GM18873 (cell line): ENCODE measurements around the gene SLC38A1.
A peak's percentile ranks its signal among the peaks of the same experiment; 100 is the strongest.

ENCODE experiments used
- ATAC-seq: cut with Tn5 transposase; IDR thresholded peaks from one replicate; pipeline ENCODE4 v1.9.1; 2021; ENCODE audit warnings: mild to moderate bottlenecking, moderate library complexity, moderate number of reproducible peaks; ENCODE audit not compliant: unreplicated experiment, low FRiP score

The SLC38A1 gene

DNA sequence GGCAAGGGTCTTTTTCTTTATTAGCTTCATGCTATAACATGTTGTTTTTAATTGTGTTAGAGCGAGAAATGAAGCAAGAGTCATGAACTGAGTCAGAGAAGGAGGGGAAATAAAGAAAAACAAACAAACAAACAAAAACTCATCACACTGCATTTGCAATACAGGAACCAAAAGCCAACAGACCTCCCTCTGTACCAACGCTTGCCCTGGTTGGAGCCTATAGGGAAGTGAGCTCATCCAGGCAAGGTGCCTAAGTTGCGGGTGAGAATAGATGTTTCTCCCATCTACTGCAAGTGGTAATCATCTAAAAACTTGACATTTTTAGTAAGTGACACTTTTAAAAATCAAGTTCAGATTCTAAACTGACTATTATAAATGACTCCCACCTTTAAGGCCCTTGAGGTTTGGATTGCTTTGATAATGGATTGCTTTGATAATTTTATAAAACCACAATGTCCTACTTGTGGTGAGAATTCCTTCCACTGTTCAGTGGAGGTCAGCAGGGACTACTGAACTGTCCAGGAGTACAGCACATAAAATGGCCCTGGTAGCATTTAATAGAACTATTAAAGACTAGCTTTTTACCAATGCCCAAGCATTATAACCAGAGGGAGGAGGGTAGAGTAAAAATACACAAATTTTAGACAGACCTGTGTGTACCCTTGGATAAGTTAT lies 31.3 kb downstream of the SLC38A1 start:
- no peak for ATAC-seq

- ATAC-seq, result no peak
Observed at GRCh38 chr12:46234000-46234399, 34.8 kb downstream of the SLC38A1 start.

DNA sequence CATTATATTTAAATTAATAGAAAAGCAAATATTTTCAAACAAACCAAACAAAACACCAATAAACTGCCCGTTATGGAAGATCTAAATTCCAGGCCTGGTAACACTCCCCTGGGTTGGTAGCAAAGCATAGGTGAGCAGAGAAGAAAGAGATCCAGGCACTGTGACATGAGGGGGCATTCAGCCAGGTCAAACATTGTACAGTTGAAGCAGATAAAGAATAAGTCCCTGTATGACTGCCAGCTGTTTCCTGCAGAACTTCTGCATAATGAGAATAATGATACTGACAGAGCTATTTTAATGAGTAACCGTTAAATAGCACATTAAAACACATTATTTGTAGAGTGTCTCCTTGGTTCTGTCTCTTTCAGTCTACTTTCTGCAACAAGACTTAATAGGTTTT lies 35.4 kb downstream of the SLC38A1 start:
- no peak for ATAC-seq

DNA sequence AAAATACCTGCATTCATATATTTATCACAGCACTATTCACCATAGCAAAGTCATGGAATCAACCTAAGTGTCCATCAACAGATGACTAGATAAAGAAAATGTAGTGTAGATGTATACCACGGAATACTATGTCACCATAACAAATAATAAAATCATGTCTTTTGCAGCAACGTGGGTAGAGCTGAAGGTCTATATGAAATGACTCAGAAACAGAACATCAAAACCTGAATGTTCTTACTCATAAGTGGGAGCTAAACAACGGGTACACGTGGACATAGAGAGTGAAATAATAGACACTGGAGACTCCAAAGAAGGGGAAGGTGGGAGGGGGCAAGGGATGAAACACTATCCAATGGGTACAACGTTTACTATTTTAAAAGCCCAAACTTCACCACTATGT lies 37.9 kb downstream of the SLC38A1 start:
- ATAC-seq, result no peak

GRCh38 chr12:46230306-46230705 lies 38.5 kb downstream of the SLC38A1 start:
- ATAC-seq, result no peak

DNA sequence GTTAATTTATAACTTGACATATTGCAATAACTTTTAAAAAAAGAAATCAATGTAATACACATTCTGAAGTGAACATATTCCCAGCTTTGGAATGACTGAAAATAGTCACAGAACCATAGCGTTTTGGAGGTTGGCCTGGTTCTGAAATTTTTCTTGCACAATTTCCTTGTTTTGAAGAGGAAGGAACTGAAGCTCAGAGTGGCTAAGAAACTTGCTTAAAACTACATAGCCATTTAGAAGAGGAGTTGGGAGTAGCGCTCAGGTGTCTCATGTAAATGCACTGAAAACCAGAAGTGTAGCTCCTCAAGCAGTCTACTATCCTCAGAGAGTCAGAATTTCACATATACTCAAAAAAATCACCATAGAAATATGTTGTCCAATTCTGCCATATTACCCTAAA lies 41.2 kb downstream of the SLC38A1 start:
- ATAC-seq, result no peak

DNA sequence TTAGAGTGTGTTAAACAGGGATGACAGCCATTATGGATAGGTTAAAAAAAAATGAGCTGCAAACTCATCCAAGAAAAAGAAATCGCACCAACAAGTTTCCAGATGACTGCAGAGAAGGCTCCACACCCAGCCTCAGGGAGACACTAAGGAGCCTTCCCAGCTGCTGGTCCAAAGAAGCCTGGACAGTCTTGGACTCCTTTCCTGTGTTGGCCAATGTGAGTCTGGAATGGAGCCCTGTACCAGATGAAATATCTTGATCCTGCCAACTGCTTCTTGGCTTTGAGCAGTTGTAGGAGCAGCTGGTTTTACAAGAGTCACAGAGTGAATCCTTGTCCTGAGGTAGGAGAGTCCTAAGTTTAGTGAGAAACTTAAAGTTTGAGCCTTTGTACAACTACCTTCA lies 44.5 kb downstream of the SLC38A1 start:
- ATAC-seq, result no peak

DNA sequence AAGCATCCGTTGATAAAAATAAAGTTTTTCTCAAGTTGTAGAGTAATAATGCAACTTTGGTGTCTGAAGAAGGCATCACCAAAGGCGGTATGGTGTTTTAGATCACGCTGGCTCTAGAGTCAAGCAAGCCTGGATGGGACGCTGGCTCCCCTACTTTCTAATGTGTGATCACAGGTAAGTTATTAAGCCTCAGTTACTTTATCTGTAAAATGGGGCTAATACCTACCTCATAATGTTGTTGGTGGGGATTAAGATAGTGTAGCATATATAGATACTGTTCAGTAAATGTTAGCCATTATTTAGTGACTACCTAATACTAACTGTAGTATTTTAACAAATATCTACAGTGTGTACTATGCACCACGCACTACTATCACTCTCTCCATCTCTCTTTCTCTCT lies 45.8 kb downstream of the SLC38A1 start:
- no peak for ATAC-seq

- ATAC-seq, result no peak
Observed at GRCh38 chr12:46222636-46223035, 46.2 kb downstream of the SLC38A1 start.

- no peak for ATAC-seq
Observed at GRCh38 chr12:46221255-46222128, 47.4 kb downstream of the SLC38A1 start.

GRCh38 chr12:46219877-46220655 lies 48.8 kb downstream of the SLC38A1 start:
- ATAC-seq, result no peak

GRCh38 chr12:46219132-46219876 lies 49.5 kb downstream of the SLC38A1 start:
- no peak for ATAC-seq

DNA sequence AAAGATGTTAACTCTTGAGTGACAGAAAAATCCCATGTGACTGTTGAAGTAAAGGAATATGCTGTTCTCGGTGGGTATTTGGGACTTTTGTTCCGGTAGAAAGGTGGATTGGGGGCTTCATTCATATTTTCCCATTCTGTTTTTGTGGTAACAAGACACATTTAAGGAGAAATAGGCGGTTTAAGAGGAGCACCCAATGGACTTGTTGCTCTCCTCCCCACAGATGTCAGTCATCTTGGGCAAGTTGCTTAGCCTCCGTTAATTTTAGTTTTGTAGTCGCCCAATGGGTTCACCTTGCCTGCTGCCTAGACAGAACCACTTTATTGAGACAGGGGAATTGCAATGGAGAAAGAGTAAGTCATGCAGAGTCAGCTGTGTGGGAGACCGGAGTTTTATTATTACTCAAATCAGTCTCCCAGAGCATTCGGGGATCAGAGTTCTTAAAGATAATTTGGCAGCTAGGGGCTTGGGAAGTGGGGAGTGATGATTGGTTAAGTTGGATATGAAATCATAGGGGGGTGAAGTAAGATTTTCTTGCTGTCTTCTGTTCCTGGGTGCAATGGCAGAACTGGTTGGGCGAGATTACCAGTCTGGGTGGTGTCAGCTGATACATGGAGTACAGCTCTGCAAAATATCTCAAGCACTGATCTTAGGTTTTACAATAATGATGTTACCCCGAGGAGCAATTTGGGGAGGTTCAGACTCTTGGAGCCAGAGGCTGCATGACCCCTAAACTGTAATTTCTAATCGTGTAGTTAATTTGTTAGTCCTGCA lies 50.3 kb downstream of the SLC38A1 start:
- ATAC-seq, result no peak

- peak; percentile 72 for ATAC-seq
Observed at GRCh38 chr12:46217541-46218321, 51.1 kb downstream of the SLC38A1 start.

DNA sequence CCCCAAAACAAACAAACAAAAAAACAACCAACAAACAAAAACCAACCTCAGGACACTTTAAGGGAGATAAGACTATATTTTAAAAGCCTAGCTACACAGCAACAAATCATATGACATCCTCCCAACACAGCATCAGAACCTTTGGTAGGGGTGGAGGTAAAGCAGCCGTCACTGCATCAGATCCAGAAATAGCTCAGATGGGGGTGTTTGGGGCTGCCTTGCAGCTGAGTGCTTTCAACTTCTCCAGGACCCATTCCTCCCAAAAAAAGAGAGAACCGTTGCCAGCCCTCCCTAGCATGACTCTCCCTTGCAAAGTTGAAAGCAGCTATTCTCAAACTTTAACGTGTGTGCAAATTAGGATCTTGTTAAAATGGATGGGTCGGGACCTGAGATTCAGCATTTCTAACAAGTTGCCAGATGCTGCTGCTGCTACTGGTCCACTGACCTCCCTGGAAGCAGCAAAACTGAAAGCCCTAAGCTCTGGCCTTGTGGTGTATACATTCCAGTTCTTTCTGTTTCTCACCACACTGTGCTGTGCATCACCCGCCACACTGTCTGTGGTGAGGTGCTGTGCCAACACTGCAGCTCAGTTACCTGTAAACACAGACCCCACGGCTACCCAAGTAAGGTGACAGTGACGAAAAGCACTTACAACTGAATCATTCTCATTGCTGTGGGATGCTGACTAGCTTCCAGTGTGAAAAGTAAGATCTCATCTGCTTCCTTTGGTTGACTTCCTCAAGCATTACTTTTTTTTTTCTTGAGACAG lies 54.0 kb downstream of the SLC38A1 start:
- ATAC-seq, result peak; percentile 59

DNA sequence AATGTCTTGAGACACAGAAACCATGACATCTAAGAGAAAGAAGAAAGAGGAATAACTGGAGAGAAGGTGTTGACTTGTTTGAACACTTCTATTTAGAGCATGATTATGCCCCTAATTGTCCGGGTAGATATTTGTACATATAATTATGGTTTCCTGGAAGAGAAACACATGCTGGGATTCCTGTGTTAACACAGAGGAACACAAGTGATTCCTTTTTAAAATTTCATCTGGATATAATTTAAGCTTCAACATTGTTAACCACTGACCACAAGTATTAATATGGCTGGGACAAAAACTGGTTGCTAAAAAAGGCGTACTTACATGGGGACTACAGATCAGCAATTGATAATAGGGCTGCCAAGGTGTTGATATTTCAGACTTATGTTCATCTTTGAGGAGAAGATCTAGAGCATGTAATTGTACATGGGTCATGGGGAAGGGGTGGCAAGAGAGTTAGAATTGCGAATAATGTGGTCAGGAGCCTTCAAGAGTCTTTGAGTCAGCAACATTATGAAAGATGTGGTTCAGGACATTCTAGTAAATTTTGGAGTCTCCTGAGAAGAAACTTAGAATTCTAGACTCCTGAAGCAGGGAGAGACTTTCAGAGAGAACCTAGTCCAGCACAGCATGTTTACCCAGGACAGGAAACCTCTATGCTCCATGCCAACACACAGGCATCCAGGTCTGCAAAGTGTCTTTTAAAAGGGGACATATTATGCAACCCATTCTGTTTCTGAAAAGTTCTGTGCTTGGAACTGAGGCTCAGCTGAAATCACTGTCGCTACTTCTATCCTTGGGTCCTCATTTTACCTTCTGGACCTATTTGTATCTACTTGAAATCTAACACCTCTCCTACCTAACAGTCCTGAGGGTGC lies 56.5 kb downstream of the SLC38A1 start:
- no peak for ATAC-seq

DNA sequence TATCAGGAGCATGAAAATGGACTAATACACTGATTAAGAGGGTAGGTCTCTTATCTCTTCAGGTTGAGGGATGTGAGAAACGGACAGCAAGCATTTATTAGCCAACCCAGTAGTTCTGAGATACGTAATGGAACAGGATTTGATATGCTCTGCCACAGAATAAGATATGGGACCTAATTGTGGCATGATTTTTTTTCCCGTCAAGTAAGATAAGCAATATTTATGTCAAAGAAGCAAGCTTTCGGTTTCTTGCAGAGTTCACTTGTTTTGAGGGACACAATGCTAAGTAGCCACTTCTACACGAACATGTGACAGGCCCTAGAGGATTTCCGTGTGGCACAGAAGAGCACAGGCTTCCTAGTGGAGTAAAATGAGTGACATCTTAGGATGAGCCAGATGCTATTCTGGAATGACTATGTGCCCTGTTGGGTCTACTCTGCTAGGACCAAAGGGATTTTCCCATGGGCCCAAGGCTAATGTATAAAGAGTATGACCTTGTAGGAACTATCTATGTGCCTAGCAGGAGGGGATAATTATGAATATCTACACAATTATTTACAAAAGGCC lies 57.9 kb downstream of the SLC38A1 start:
- ATAC-seq, result no peak
